PC-3 (cell line): Measurements from ENCODE around the gene ELF2. TPM values are rescaled to one million over a fixed set of nuclear protein-coding genes. Genes with fewer than 3 reads are reported as not detected.

Source experiments
- ATAC-seq: fragments of 200-7000 bp; cut with Tn5 transposase; 2 replicates; pipeline ENCODE4 v1.9.1; 2020; ENCODE audit warnings: mild to moderate bottlenecking, moderate library complexity
- BruUV-seq: library from RNA; stranded (reverse); fragments of 400-500 nt; replicated peaks from 2 replicates; lab custom pipeline; 2021; lab: Mats Ljungman, UMichigan
- CTCF ChIA-PET: fragments of 300-600 bp; sonication (Branson Sonifier 250); formaldehyde crosslinking; loops from one replicate; lab custom pipeline; 2022; ENCODE audit warnings: antibody characterized with exemption; lab: Charles Lee
- POLR2A ChIA-PET: fragments of 300-600 bp; sonication (Branson Sonifier 250); formaldehyde crosslinking; loops from one replicate; lab custom pipeline; 2022; ENCODE audit warnings: antibody characterized with exemption; ENCODE audit not compliant: unreplicated experiment; lab: Charles Lee
- DNase-seq: peaks from one replicate; pipeline ENCODE4 v3.0.0-alpha.2; 2015
- H2AFZ ChIP-seq: fragments of 300-600 bp; sonication (generic); 2 replicates; pipeline ENCODE4 v1.6.0; 2016; ENCODE audit warnings: antibody characterized with exemption, low read length
- H3F3A ChIP-seq: fragments of 300-600 bp; sonication (generic); one replicate; pipeline ENCODE4 v1.6.0; 2017; ENCODE audit warnings: antibody characterized with exemption, low read length, control low read depth, mild to moderate bottlenecking; ENCODE audit not compliant: unreplicated experiment
- H3K27ac ChIP-seq: fragments of 300-600 bp; sonication (generic); 2 replicates; pipeline ENCODE4 v1.5.1; 2016; ENCODE audit warnings: mild to moderate bottlenecking, low read length
- H3K27me3 ChIP-seq: fragments of 300-600 bp; sonication (generic); 2 replicates; pipeline ENCODE4 v1.6.1; 2016; ENCODE audit warnings: low read length, mixed read lengths
- H3K36me3 ChIP-seq: fragments of 300-600 bp; sonication (generic); 2 replicates; pipeline ENCODE4 v1.6.1; 2016; ENCODE audit warnings: low read depth, mixed run types, low read length, mixed read lengths
- H3K4me1 ChIP-seq: fragments of 300-600 bp; sonication (generic); 2 replicates; pipeline ENCODE4 v1.5.1; 2016; ENCODE audit warnings: low read length; ENCODE audit not compliant: insufficient read depth
- H3K4me2 ChIP-seq: fragments of 300-600 bp; sonication (generic); 2 replicates; pipeline ENCODE4 v1.6.0; 2016; ENCODE audit warnings: low read length
- H3K4me3 ChIP-seq: fragments of 300-600 bp; sonication (generic); 2 replicates; pipeline ENCODE4 v1.5.1; 2016; ENCODE audit warnings: mild to moderate bottlenecking, low read length, mixed read lengths
- H3K79me2 ChIP-seq: fragments of 300-600 bp; sonication (generic); 2 replicates; pipeline ENCODE4 v1.6.1; 2017; ENCODE audit warnings: low read length, mixed read lengths
- H3K9ac ChIP-seq: fragments of 300-600 bp; sonication (generic); 2 replicates; pipeline ENCODE4 v1.6.0; 2016; ENCODE audit warnings: mild to moderate bottlenecking, low read length
- H3K9me2 ChIP-seq: fragments of 300-600 bp; sonication (generic); replicated peaks from 2 replicates; pipeline ENCODE4 v1.6.1; 2016; ENCODE audit warnings: mixed run types, low read length, mixed read lengths
- H3K9me3 ChIP-seq: fragments of 300-600 bp; sonication (generic); 2 replicates; pipeline ENCODE4 v1.6.1; 2016; ENCODE audit warnings: low read length, mixed read lengths
- H4K20me1 ChIP-seq: fragments of 300-600 bp; sonication (generic); 2 replicates; pipeline ENCODE4 v1.6.1; 2016; ENCODE audit warnings: low read length, mixed read lengths
- CTCF ChIP-seq: fragments of 300-600 bp; sonication (generic); conservative IDR thresholded peaks from 2 replicates; pipeline ENCODE4 v1.5.1; 2017; ENCODE audit warnings: antibody characterized with exemption, low read depth, mild to moderate bottlenecking, low read length
- EZH2 ChIP-seq: fragments of 300-600 bp; sonication (generic); IDR thresholded peaks from one replicate; pipeline ENCODE4 v1.6.1; 2017; ENCODE audit warnings: antibody characterized with exemption, mild to moderate bottlenecking, low read length; ENCODE audit not compliant: unreplicated experiment
- EZH2phosphoT487 ChIP-seq: fragments of 300-600 bp; sonication (generic); IDR thresholded peaks from 2 replicates; pipeline ENCODE4 v1.6.1; 2018; ENCODE audit warnings: mild to moderate bottlenecking, antibody characterized with exemption, low read length, borderline replicate concordance
- intact Hi-C: fragments of 100-400 bp; cut with micrococcal nuclease; formaldehyde crosslinking; loops from 2 replicates; pipeline ENCODE4 v1.9.0; 2023
- total RNA-seq: library from RNA; depleted of rRNA; stranded (reverse); fragments of >200 nt; gene quantifications from 2 replicates; pipeline ENCODE4 v1.2.3, GENCODE V29; 2014

The ELF2 gene
- total RNA-seq, 1 experiment from 2014 or later = 18.5 TPM

DNA sequence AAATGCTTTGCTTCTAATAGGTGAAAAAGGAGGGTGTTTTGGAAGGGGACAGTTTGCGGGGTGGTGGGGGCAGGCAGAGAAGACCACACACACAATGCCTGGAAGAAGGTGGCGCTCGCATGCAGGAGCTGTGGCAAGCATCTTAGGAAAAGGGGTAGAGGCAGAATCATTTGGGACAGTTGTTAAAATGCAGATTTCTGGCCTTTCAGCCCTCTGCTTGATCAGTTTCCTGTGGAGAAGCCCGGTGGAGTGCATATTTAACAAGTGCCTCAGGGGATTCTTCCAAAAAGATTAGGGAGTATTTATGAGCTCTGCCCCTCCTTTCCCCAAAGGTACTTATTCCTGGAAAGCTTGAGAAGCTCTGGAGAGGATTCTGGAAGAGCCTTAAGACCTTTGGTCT is 156.6 kb downstream of the ELF2 start:
- Histone ChIP-seq H3K79me2 (peaks cover 97% of the 10 kb centered on the region), H3K27ac (no peak overlapping the region), H3K4me1 (peaks cover 31% of the 10 kb centered on the region), H3K4me3 (no peak overlapping the region), H4K20me1 (peaks cover 70% of the 10 kb centered on the region), H3K9me3 (no peaks in the 10 kb centered on the region), H3K4me2 (peak overlapping the region; percentile 51; the same call in 1 of the 2 replicates), H3K9me2 (no peaks in the 10 kb centered on the region), H3K27me3 (no peaks in the 10 kb centered on the region), H3K9ac (no peak overlapping the region), H2AFZ (no peak overlapping the region), H3F3A (no peaks in the 10 kb centered on the region), H3K36me3 (peaks cover 10% of the 10 kb centered on the region; the same call in 1 of the 2 replicates)
- CTCF ChIA-PET = interaction anchor here (2.0 kb wide), 1 partner anchor 10 kb away, joined by 6 read pairs; no protein-coding TSS in a partner anchor
- no TSS peak for BruUV-seq
- intact Hi-C loops = no loop called here
- TF ChIP-seq EZH2 = no peak
- TF ChIP-seq CTCF = no peak
- TF ChIP-seq EZH2phosphoT487 = no peak
- POLR2A ChIA-PET = no interaction called here
- ATAC-seq (no peak), DNase-seq (no peak)

DNA sequence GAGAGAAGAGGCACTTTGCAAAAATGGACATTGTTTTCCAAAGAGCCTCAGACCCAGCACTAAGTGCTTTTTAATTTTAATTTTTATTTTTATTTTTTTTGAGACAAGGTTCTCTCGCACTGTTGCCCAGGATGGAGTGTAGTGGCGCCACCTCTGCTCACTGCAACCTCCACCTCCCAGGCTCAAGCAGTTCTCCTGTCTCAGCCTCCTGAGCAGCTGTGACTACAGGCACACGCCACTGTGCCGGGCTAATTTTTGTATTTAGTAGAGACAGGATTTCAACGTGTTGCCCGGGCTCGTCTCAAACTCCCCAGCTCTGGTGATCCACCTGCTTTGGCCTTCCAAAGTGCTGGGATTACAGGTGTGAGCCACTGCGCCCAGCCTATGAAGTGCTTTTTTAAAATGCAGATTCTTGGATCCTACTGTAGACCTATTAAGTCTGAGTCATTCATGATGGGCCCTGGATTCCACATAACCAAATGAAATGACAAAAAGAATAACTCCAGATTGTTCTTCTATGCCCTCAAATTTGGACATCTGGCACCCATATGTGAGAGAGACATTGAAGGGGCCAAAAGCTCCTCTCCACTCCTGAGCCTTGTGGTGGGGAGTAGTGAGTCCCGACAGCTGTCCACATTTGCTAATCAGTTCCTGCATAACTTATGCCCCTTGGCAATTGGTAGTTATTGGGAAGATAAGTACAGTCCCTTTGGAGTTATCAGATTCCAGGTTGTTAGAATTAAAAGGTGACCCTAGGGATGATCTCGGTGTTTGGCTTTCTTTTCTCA is 157.9 kb downstream of the ELF2 start:
- H3F3A ChIP-seq = no peaks in the 10 kb centered on the region
- H3K27me3 ChIP-seq = no peaks in the 10 kb centered on the region
- H3K9me2 ChIP-seq = no peaks in the 10 kb centered on the region
- peaks cover 58% of the 10 kb centered on the region for H4K20me1 ChIP-seq
- no peak overlapping the region for H3K27ac ChIP-seq
- ChIA-PET CTCF (no interaction called here), POLR2A (no interaction called here)
- no TSS peak for BruUV-seq
- peaks cover 34% of the 10 kb centered on the region for H3K4me1 ChIP-seq
- no peak overlapping the region for H3K9ac ChIP-seq
- DNase-seq (no peak), ATAC-seq (no peak)
- TF ChIP-seq EZH2phosphoT487 (no peak), CTCF (no peak)
- no peak overlapping the region for H2AFZ ChIP-seq
- peaks cover 10% of the 10 kb centered on the region; the same call in 1 of the 2 replicates for H3K36me3 ChIP-seq
- H3K4me2 ChIP-seq = peak overlapping the region; percentile 83
- H3K9me3 ChIP-seq = no peaks in the 10 kb centered on the region
- peaks cover 85% of the 10 kb centered on the region for H3K79me2 ChIP-seq
- intact Hi-C loops = no loop called here
- H3K4me3 ChIP-seq = 0 out of 2 replicates have a peak overlapping the region, but pooled peaks have one; percentile 64

DNA sequence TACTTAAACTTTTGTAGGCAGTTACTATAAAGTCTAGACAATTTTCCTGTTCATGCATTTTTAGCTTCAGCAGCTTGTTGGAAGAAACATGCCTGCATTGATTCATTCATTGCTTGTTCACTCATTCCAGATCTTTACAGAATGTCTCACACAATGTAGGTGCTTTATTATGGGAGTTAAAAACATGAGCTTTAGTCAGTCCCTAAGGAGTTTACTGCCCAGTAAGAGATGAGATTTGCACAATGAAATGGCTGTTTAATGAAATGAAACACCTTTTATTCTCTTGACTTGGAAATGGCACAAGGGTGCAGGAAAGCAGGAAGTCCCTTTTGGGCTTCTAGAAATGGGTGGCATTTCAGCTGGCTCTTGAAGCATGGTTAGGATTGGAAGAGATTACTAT is 158.5 kb downstream of the ELF2 start:
- peaks cover 79% of the 10 kb centered on the region for H3K79me2 ChIP-seq
- POLR2A ChIA-PET = no interaction called here
- H3K36me3 ChIP-seq = peaks cover 10% of the 10 kb centered on the region; the same call in 1 of the 2 replicates
- no peaks in the 10 kb centered on the region for H3K9me3 ChIP-seq
- DNase-seq (no peak), ATAC-seq (no peak)
- H3K4me1 ChIP-seq = peaks cover 40% of the 10 kb centered on the region
- no peak overlapping the region for H3K27ac ChIP-seq
- no peaks in the 10 kb centered on the region for H3K27me3 ChIP-seq
- TF ChIP-seq EZH2 (no peak), CTCF (no peak), EZH2phosphoT487 (no peak)
- peak overlapping the region; percentile 64 for H3K4me3 ChIP-seq
- H3F3A ChIP-seq = no peaks in the 10 kb centered on the region
- CTCF ChIA-PET = no interaction called here
- intact Hi-C loops = no loop called here
- H4K20me1 ChIP-seq = peaks cover 54% of the 10 kb centered on the region
- peak overlapping the region; percentile 83 for H3K4me2 ChIP-seq
- BruUV-seq = TSS peak; percentile 21
- no peak overlapping the region for H3K9ac ChIP-seq
- no peaks in the 10 kb centered on the region for H3K9me2 ChIP-seq
- no peak overlapping the region for H2AFZ ChIP-seq
